H1 (cell line): ENCODE data around the gene PPP1CB. TPM values are rescaled to one million over a fixed set of nuclear protein-coding genes. Genes with fewer than 3 reads are reported as not detected.

Experiments
- CTCF ChIA-PET: fragments of 300-600 bp; sonication (Branson Sonifier 250); formaldehyde crosslinking; loops from one replicate; lab custom pipeline; 2021; ENCODE audit not compliant: partially characterized antibody; lab: Charles Lee
- POLR2A ChIA-PET: fragments of 300-600 bp; sonication (Branson Sonifier 250); formaldehyde crosslinking; loops from one replicate; lab custom pipeline; 2021; ENCODE audit warnings: inconsistent platforms; ENCODE audit not compliant: partially characterized antibody; lab: Charles Lee
- DNase-seq, 2 experiments: peaks; one replicate each; pipeline versions ENCODE4 v3.0.0 to v3.0.0-alpha.2; 2010 to 2022; ENCODE audit warnings: low spot score in 2 of 2, low read depth in 1 of 2, mixed read lengths in 1 of 2
- FAIRE-seq: peaks from 2 replicates; lab custom pipeline; 2011; peaks lifted over from hg19 to GRCh38; lab: Jason Lieb, UNC
- H2AFZ ChIP-seq: 2 replicates; pipeline ENCODE4 v1.8.1; 2012; ENCODE audit warnings: low read length, inconsistent platforms
- H2AK5ac ChIP-seq: 2 replicates; pipeline ENCODE4 v1.6.1; 2013; ENCODE audit warnings: low read depth, low read length
- H2BK120ac ChIP-seq: replicated peaks from 2 replicates; pipeline ENCODE3; 2013; ENCODE audit warnings: low read depth, low read length, inconsistent platforms
- H2BK12ac ChIP-seq: 2 replicates; pipeline ENCODE4 v1.6.1; 2013; ENCODE audit warnings: low read depth, low read length
- H2BK15ac ChIP-seq: 2 replicates; pipeline ENCODE4 v1.6.1; 2013; ENCODE audit warnings: low read length
- H2BK20ac ChIP-seq: 2 replicates; pipeline ENCODE4 v1.6.1; 2013; ENCODE audit warnings: low read length
- H2BK5ac ChIP-seq: 2 replicates; pipeline ENCODE4 v1.6.1; 2013; ENCODE audit warnings: low read depth, low read length
- H3K14ac ChIP-seq: 2 replicates; pipeline ENCODE4 v1.6.1; 2013; ENCODE audit warnings: inconsistent platforms; ENCODE audit not compliant: insufficient read length
- H3K18ac ChIP-seq: 2 replicates; pipeline ENCODE4 v1.6.1; 2013; ENCODE audit warnings: low read length; ENCODE audit errors: extremely low read depth
- H3K23ac ChIP-seq: 2 replicates; pipeline ENCODE4 v1.6.1; 2013; ENCODE audit warnings: inconsistent platforms; ENCODE audit not compliant: insufficient read length
- H3K23me2 ChIP-seq: 2 replicates; pipeline ENCODE4 v1.6.1; 2013; ENCODE audit warnings: low read depth, low read length
- H3K27ac ChIP-seq: 2 replicates; pipeline ENCODE4 v1.6.1; 2011; ENCODE audit warnings: low read depth, low read length, inconsistent platforms
- H3K27me3 ChIP-seq, 4 experiments: replicated peaks in 1 of 4; 1 replicate in 1 of 4; 2 replicates in 3 of 4; pipeline versions ENCODE4 v1.6.1 to v1.8.1; 2011 to 2013; ENCODE audit warnings: low read length in 3 of 4, mild to moderate bottlenecking in 3 of 4, inconsistent platforms in 2 of 4, mixed read lengths in 2 of 4, moderate library complexity in 1 of 4; ENCODE audit not compliant: control insufficient read depth in 3 of 4, insufficient read depth in 3 of 4; ENCODE audit errors: extremely low read depth in 1 of 4
- H3K36me3 ChIP-seq, 4 experiments: 2 replicates each; pipeline versions ENCODE4 v1.6.1 to v1.8.1; 2011 to 2013; ENCODE audit warnings: mild to moderate bottlenecking in 4 of 4, low read length in 3 of 4, moderate library complexity in 2 of 4, control low read depth in 1 of 4, inconsistent platforms in 1 of 4; ENCODE audit not compliant: insufficient read depth in 4 of 4, control insufficient read depth in 2 of 4
- H3K4ac ChIP-seq: replicated peaks from 2 replicates; pipeline ENCODE3; 2013; ENCODE audit warnings: low read length, low read depth, mixed read lengths, inconsistent platforms; ENCODE audit not compliant: insufficient read length
- H3K4me1 ChIP-seq, 4 experiments: replicated peaks in 1 of 4; 1 replicate in 1 of 4; 2 replicates in 3 of 4; pipeline versions ENCODE4 v1.6.1 to v1.8.1; 2011 to 2013; ENCODE audit warnings: low read length in 3 of 4, inconsistent platforms in 2 of 4, mixed read lengths in 1 of 4; ENCODE audit not compliant: insufficient read depth in 4 of 4, control insufficient read depth in 3 of 4
- H3K4me2 ChIP-seq, 2 experiments: 2 replicates each; pipeline versions ENCODE4 v1.6.1 to v1.8.1; 2011 to 2013; ENCODE audit warnings: low read depth in 2 of 2, low read length in 2 of 2, control low read depth in 1 of 2, inconsistent platforms in 1 of 2, mild to moderate bottlenecking in 1 of 2; ENCODE audit not compliant: insufficient read depth in 1 of 2
- H3K4me3 ChIP-seq, 4 experiments: fragments of 200-600, 300-600 bp in 1 of 4; sonication (generic), shearing (Covaris generic), sonication (Bioruptor Twin) in 1 of 4; 2 replicates each; pipeline versions ENCODE4 v1.5.1 to v1.8.1; 2011 to 2016; ENCODE audit warnings: low read length in 4 of 4, low read depth in 3 of 4, control low read depth in 2 of 4, inconsistent platforms in 2 of 4, mild to moderate bottlenecking in 2 of 4, mixed read lengths in 1 of 4, moderate library complexity in 1 of 4; ENCODE audit not compliant: insufficient read depth in 2 of 4; ENCODE audit errors: extremely low read depth in 1 of 4
- H3K56ac ChIP-seq: replicated peaks from 2 replicates; pipeline ENCODE3; 2013; ENCODE audit warnings: low read depth, mild to moderate bottlenecking, mixed read lengths, low read length, inconsistent platforms; ENCODE audit not compliant: insufficient read length
- H3K79me1 ChIP-seq: 2 replicates; pipeline ENCODE4 v1.6.1; 2013; ENCODE audit warnings: low read depth, low read length, control low read depth
- H3K79me2 ChIP-seq, 2 experiments: 2 replicates each; pipeline versions ENCODE4 v1.6.1 to v1.8.1; 2012 to 2013; ENCODE audit warnings: low read length in 2 of 2, mild to moderate bottlenecking in 2 of 2, inconsistent platforms in 1 of 2; ENCODE audit not compliant: insufficient read depth in 2 of 2, control insufficient read depth in 1 of 2
- H3K9ac ChIP-seq, 4 experiments: replicated peaks in 1 of 4; 1 replicate in 1 of 4; 2 replicates in 3 of 4; pipeline versions ENCODE4 v1.6.1 to v1.8.1; 2011 to 2013; ENCODE audit warnings: low read depth in 3 of 4, low read length in 3 of 4, control low read depth in 2 of 4, mild to moderate bottlenecking in 2 of 4, moderate library complexity in 2 of 4, inconsistent platforms in 1 of 4; ENCODE audit errors: extremely low read depth in 1 of 4
- H3K9me3 ChIP-seq, 2 experiments: 2 replicates each; pipeline versions ENCODE4 v1.6.1 to v1.8.1; 2012 to 2013; ENCODE audit warnings: mild to moderate bottlenecking in 2 of 2, moderate library complexity in 2 of 2, control low read depth in 1 of 2, inconsistent platforms in 1 of 2, low read depth in 1 of 2, low read length in 1 of 2, mixed read lengths in 1 of 2; ENCODE audit not compliant: insufficient read depth in 2 of 2
- H4K20me1 ChIP-seq, 2 experiments: replicated peaks in 1 of 2; 2 replicates each; pipeline versions ENCODE3 to v1.8.1; 2011 to 2013; ENCODE audit warnings: inconsistent platforms in 2 of 2, low read length in 2 of 2, mild to moderate bottlenecking in 1 of 2; ENCODE audit not compliant: insufficient read depth in 2 of 2, control insufficient read depth in 1 of 2
- H4K5ac ChIP-seq: 2 replicates; pipeline ENCODE4 v1.6.1; 2013; ENCODE audit warnings: low read length, low read depth, mixed read lengths, inconsistent platforms; ENCODE audit not compliant: insufficient read length
- H4K8ac ChIP-seq: 2 replicates; pipeline ENCODE4 v1.8.0; 2013; ENCODE audit warnings: mild to moderate bottlenecking, moderate library complexity, low read length, inconsistent platforms; ENCODE audit not compliant: insufficient read depth; ENCODE audit errors: extremely low read depth
- H4K91ac ChIP-seq: replicated peaks from 2 replicates; pipeline ENCODE3; 2013; ENCODE audit warnings: low read length, mixed read lengths, inconsistent platforms; ENCODE audit not compliant: insufficient read length
- BACH1 ChIP-seq: IDR thresholded peaks from 2 replicates; pipeline ENCODE4 v1.6.1; 2012; ENCODE audit warnings: low read length, improper control_type of control experiment
- CBX5 ChIP-seq: fragments of 300-800, 300-1000 bp; sonication (generic); IDR thresholded peaks from 2 replicates; pipeline ENCODE4 v1.7.1; 2016; ENCODE audit warnings: antibody characterized with exemption, low read length, low read depth
- HDAC2 ChIP-seq, 2 experiments: fragments of 300-600 bp in 1 of 2; sonication (generic) in 1 of 2; IDR thresholded peaks; 2 replicates each; pipeline ENCODE4 v1.6.1; 2011 to 2012; ENCODE audit warnings: low read depth in 2 of 2, low read length in 2 of 2, mild to moderate bottlenecking in 2 of 2, moderate library complexity in 2 of 2, borderline replicate concordance in 1 of 2, inconsistent platforms in 1 of 2
- JUN ChIP-seq: IDR thresholded peaks from 2 replicates; pipeline ENCODE4 v1.6.1; 2011; ENCODE audit warnings: low read depth, mild to moderate bottlenecking, improper control_type of control experiment, low read length
- JUND ChIP-seq: IDR thresholded peaks from 2 replicates; pipeline ENCODE4 v1.6.1; 2011; ENCODE audit warnings: mild to moderate bottlenecking, improper control_type of control experiment, low read length
- MAFK ChIP-seq: IDR thresholded peaks from 2 replicates; pipeline ENCODE4 v1.6.1; 2012; ENCODE audit warnings: low read depth, mild to moderate bottlenecking, improper control_type of control experiment, low read length
- POLR2A ChIP-seq, 2 experiments: IDR thresholded peaks; 1 replicate in 1 of 2; 2 replicates in 1 of 2; pipeline ENCODE4 v1.6.1; 2011; ENCODE audit warnings: low read depth in 2 of 2, low read length in 2 of 2, mild to moderate bottlenecking in 2 of 2; ENCODE audit errors: control extremely low read depth in 1 of 2
- POLR2AphosphoS5 ChIP-seq: IDR thresholded peaks from 2 replicates; pipeline ENCODE4 v1.6.1; 2011; ENCODE audit warnings: low read depth, low read length
- POU5F1 ChIP-seq: IDR thresholded peaks from 2 replicates; pipeline ENCODE4 v1.6.1; 2011; ENCODE audit warnings: low read depth, mild to moderate bottlenecking, low read length, moderate library complexity
- RFX5 ChIP-seq: IDR thresholded peaks from 2 replicates; pipeline ENCODE4 v1.6.1; 2011; ENCODE audit warnings: low read depth, low read length, improper control_type of control experiment, borderline replicate concordance
- WGBS, 2 experiments: shearing (Covaris generic) in 1 of 2; methylation state at CpG; one replicate each; pipeline versions ENCODE4 v1.1.6 to v1.1.7; 2013 to 2015; ENCODE audit warnings: low lambda C conversion rate in 2 of 2, mixed read lengths in 2 of 2, inconsistent platforms in 1 of 2, low coverage in 1 of 2, missing lambda C conversion rate in 1 of 2; ENCODE audit not compliant: insufficient replicate concordance in 2 of 2, insufficient coverage in 1 of 2, insufficient read length in 1 of 2; ENCODE audit errors: extremely low coverage in 1 of 2, missing lambda C conversion rate in 1 of 2; 5-methylcytosine and 5-hydroxymethylcytosine counted together
- polyA plus RNA-seq, 7 experiments: library from polyadenylated mRNA; depleted of rRNA in 3 of 7; stranded (reverse) in 5 of 7; unstranded in 2 of 7; fragments of >200 nt in 5 of 7; fragments of 200-250 nt in 2 of 7; gene quantifications; 1 replicate in 5 of 7; 2 replicates in 1 of 7; 4 replicates in 1 of 7; pipeline versions ENCODE4 v1.2.1 to v1.2.3, GENCODE V29; 2011 to 2013; ENCODE audit warnings: missing spikeins in 2 of 7, mixed read lengths in 2 of 7
- total RNA-seq: library from RNA; stranded (reverse); fragmentation: NEBNext Ultra II Directional; extraction: Animal tissue kit (Norgen Biotek cat#: 25700); gene quantifications from 2 replicates; pipeline ENCODE4 v1.2.1, GENCODE V29; 2021
- TF ChIP-seq, protein P1 (sequence below), 3 experiments: IDR thresholded peaks; 1 replicate in 2 of 3; 2 replicates in 1 of 3; pipeline versions ENCODE4 v1.5.1 to v1.6.1; 2011; ENCODE audit warnings: low read length in 3 of 3, mild to moderate bottlenecking in 3 of 3, inconsistent platforms in 2 of 3, low read depth in 1 of 3, moderate library complexity in 1 of 3; ENCODE audit not compliant: insufficient read depth in 1 of 3; ENCODE audit errors: control extremely low read depth in 1 of 3
- TF ChIP-seq, protein P2 (sequence below): IDR thresholded peaks from 2 replicates; pipeline ENCODE4 v1.6.1; 2011; ENCODE audit warnings: low read depth, mild to moderate bottlenecking, low read length; ENCODE audit not compliant: insufficient read depth

PPP1CB gene
- total and polyA plus RNA-seq, 2 of the 8 experiments (the other 6 are each of a cell fraction or from before 2014, with no cell fraction given): 30.7 to 158 TPM

DNA sequence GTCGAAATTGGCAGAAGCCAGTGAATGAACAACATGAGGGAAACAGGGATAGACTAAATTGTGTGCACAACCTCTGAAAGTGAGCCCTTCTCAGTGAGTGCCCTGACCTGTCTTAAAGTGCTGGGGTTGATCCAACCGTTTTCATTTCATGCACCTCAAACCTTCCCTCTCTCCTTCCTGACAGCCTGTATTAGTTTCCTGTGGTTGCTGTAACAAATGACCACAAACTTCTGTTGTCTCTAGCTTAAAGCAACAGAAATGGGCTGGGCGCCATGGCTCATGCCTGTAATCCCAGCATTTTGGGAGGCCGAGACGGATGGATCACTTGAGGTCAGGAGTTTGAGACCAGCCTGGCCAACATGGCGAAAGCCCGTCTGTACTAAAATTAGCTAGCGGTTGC, 48.8 kb upstream of the PPP1CB start:
- H3K79me1 ChIP-seq: no peaks in the 10 kb centered on the region
- no peak overlapping the region for H2BK120ac ChIP-seq
- no peak overlapping the region for H4K5ac ChIP-seq
- FAIRE-seq (no peak), DNase-seq (no peak)
- no peaks in the 10 kb centered on the region for H3K27me3 ChIP-seq
- H3K56ac ChIP-seq: no peak overlapping the region
- H3K27ac ChIP-seq: no peak overlapping the region
- no peak overlapping the region for H3K23ac ChIP-seq
- no peak overlapping the region for H2BK12ac ChIP-seq
- H2AFZ ChIP-seq: no peak overlapping the region
- CTCF ChIA-PET: interaction anchor here (1.0 to 1.4 kb wide), 2 partner anchors 20 to 41 kb away, joined by 3 read pairs; no protein-coding TSS in a partner anchor
- no peak overlapping the region for H2BK15ac ChIP-seq
- H3K18ac ChIP-seq: no peak overlapping the region
- no peaks in the 10 kb centered on the region for H3K23me2 ChIP-seq
- H4K20me1 ChIP-seq: no peaks in the 10 kb centered on the region
- H4K91ac ChIP-seq: no peak overlapping the region
- POLR2A ChIA-PET: no interaction called here
- no peak overlapping the region for H3K4me3 ChIP-seq
- no peak overlapping the region for H2BK5ac ChIP-seq
- 0 out of 4 replicates have a peak, but pooled peaks cover 0 to 13% of the 10 kb centered on the region in 2 experiments for H3K9me3 ChIP-seq
- WGBS, 2 experiments: 93% methylated on average over 8 of the region's 8 CpGs; no CpG with 5 or more reads in 1 of the 2 experiments
- H4K8ac ChIP-seq: no peak overlapping the region
- H3K79me2 ChIP-seq: no peaks in the 10 kb centered on the region
- H2AK5ac ChIP-seq: no peak overlapping the region
- no peaks in the 10 kb centered on the region for H3K36me3 ChIP-seq
- H3K4me2 ChIP-seq: no peak overlapping the region
- H3K9ac ChIP-seq: no peak overlapping the region
- H3K4me1 ChIP-seq: no peaks in the 10 kb centered on the region
- no peak overlapping the region for H3K14ac ChIP-seq
- no peak overlapping the region for H3K4ac ChIP-seq
- H2BK20ac ChIP-seq: no peak overlapping the region
- TF ChIP-seq CBX5: no peak
- TF ChIP-seq BACH1: no peak
- TF ChIP-seq POLR2AphosphoS5: no peak
- TF ChIP-seq JUN: no peak
- TF ChIP-seq HDAC2 (IDR thresholded peaks at IDR 0.05; ENCODE audit: borderline replicate concordance in 1 of 2, low read depth in 2 of 2, low read length in 2 of 2): no peak
- TF ChIP-seq MAFK: no peak
- TF ChIP-seq, protein P1, sequence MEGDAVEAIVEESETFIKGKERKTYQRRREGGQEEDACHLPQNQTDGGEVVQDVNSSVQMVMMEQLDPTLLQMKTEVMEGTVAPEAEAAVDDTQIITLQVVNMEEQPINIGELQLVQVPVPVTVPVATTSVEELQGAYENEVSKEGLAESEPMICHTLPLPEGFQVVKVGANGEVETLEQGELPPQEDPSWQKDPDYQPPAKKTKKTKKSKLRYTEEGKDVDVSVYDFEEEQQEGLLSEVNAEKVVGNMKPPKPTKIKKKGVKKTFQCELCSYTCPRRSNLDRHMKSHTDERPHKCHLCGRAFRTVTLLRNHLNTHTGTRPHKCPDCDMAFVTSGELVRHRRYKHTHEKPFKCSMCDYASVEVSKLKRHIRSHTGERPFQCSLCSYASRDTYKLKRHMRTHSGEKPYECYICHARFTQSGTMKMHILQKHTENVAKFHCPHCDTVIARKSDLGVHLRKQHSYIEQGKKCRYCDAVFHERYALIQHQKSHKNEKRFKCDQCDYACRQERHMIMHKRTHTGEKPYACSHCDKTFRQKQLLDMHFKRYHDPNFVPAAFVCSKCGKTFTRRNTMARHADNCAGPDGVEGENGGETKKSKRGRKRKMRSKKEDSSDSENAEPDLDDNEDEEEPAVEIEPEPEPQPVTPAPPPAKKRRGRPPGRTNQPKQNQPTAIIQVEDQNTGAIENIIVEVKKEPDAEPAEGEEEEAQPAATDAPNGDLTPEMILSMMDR (IDR thresholded peaks at IDR 0.05; ENCODE audit: control extremely low read depth in 1 of 3, insufficient read depth in 1 of 3, low read depth in 1 of 3, low read length in 3 of 3): no peak
- TF ChIP-seq JUND: no peak
- TF ChIP-seq RFX5: no peak
- TF ChIP-seq, protein P2, sequence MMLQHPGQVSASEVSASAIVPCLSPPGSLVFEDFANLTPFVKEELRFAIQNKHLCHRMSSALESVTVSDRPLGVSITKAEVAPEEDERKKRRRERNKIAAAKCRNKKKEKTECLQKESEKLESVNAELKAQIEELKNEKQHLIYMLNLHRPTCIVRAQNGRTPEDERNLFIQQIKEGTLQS: no peak
- TF ChIP-seq POU5F1: no peak
- TF ChIP-seq POLR2A (IDR thresholded peaks at IDR 0.05; ENCODE audit: control extremely low read depth in 1 of 2, low read depth in 2 of 2, low read length in 2 of 2): no peak
